ENCODE results near the gene VEZT. TPM values are rescaled to one million over a fixed set of nuclear protein-coding genes. Genes with fewer than 3 reads are reported as not detected.

The VEZT gene
- polyA plus RNA-seq, 3 donors = 14.6 to 20.6 (median 16.7) TPM

GRCh38 chr12:95319694-95320331, 102.2 kb downstream of the VEZT start:
- no peak overlapping the region for H2AFZ ChIP-seq (ENCODE audit: insufficient read depth, low read depth, low read length, poor library complexity, severe bottlenecking)
- no peak overlapping the region for H3K4me3 ChIP-seq (replicated peaks in 1 of 3; ENCODE audit: low read depth in 2 of 3, low read length in 3 of 3)
- peaks cover 0 to 4% (median 2%) of the 10 kb centered on the region in 3 donors for H3K27me3 Mint-ChIP-seq (ENCODE audit: low read depth in 3 of 3)
- no peak for TF ChIP-seq CTCF (IDR thresholded peaks at IDR 0.05)
- H3K4me2 ChIP-seq (replicated peaks; ENCODE audit: extremely low read depth, low read length, poor library complexity, severe bottlenecking) = no peak overlapping the region
- H3K4me1 ChIP-seq (ENCODE audit: control insufficient read depth in 1 of 2, insufficient read depth in 2 of 2, low read length in 2 of 2) = no peaks in the 10 kb centered on the region
- intact Hi-C loops (cut with micrococcal nuclease) = no loop called here
- no peak for DNase-seq
- no peak overlapping the region for H3K9ac ChIP-seq (ENCODE audit: insufficient read depth, low read length, poor library complexity, severe bottlenecking)
- no peaks in the 10 kb centered on the region for H3K27me3 ChIP-seq (ENCODE audit: control insufficient read depth in 2 of 2, insufficient read depth in 2 of 2, low read length in 2 of 2)
- no peaks in the 10 kb centered on the region for H3K9me3 ChIP-seq (replicated peaks in 1 of 2; ENCODE audit: control insufficient read depth in 1 of 2, insufficient read depth in 1 of 2, low read length in 2 of 2)
- no peaks in the 10 kb centered on the region for H3K36me3 Mint-ChIP-seq
- no peaks in the 10 kb centered on the region for H3K9me3 Mint-ChIP-seq
- H3K4me1 Mint-ChIP-seq = no peaks in the 10 kb centered on the region
- H3K27ac Mint-ChIP-seq = no peak overlapping the region
- no peaks in the 10 kb centered on the region for H4K20me1 ChIP-seq (ENCODE audit: insufficient read depth, low read length)
- WGBS (ENCODE audit: insufficient coverage) = no CpG with 5 or more reads among the region's 1 CpG
- no peak overlapping the region for H3K4me3 Mint-ChIP-seq
- no peak overlapping the region for H3K27ac ChIP-seq (ENCODE audit: low read depth in 1 of 2, low read length in 2 of 2)
- H3K36me3 ChIP-seq (replicated peaks in 1 of 2; ENCODE audit: control insufficient read depth in 1 of 2, insufficient read depth in 2 of 2, low read length in 2 of 2) = no peaks in the 10 kb centered on the region
- no peaks in the 10 kb centered on the region for H3K79me2 ChIP-seq (ENCODE audit: insufficient read depth, low read length)

DNA sequence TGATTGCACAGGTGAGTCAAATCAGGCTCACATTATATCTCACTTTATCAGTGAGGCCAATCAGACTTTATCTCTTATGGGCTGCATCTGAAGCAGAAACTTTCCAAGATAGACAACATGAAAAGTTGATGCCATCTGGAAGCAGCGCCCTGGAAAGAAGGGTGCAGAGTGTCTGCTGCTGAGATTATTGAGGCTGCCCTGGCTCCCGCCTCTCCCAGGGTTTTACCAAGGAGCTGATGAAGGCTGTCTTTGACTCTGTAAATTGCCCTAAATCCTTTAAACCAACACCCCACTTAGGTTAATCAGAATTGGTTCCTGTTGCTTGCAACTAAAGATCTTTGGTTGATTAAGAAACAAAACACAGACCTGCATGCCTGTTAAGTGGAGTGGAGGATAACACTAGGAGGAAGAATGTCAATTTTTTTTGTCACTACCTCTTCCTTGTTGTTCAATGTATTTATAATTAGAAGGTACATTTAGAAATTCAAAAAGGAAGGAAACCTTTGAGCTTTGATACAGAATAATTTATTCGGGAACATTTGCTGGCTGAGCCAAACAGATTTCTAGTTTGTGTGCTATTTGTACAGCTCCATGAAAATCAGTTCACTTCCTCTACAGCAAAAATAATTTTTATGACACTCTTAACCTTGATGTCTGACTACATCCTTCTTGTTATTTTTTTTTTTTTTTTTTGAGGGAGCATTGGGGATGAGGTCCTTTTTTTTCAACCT, 104.1 kb downstream of the VEZT start:
- TF ChIP-seq CTCF (IDR thresholded peaks at IDR 0.05) = no peak

More for the DNA sequence above, 104.1 kb downstream of the VEZT start:
- Mint-ChIP-seq H3K4me1 (no peaks in the 10 kb centered on the region), H3K36me3 (no peaks in the 10 kb centered on the region), H3K4me3 (no peak overlapping the region), H3K27ac (no peak overlapping the region), H3K9me3 (no peaks in the 10 kb centered on the region), H3K27me3 (ENCODE audit: low read depth in 3 of 3) (no peaks in the 10 kb centered on the region)
- no peak overlapping the region for H3K9ac ChIP-seq (ENCODE audit: insufficient read depth, low read length, poor library complexity, severe bottlenecking)
- H3K27ac ChIP-seq (ENCODE audit: low read depth in 1 of 2, low read length in 2 of 2) = no peak overlapping the region
- H3K4me2 ChIP-seq (replicated peaks; ENCODE audit: extremely low read depth, low read length, poor library complexity, severe bottlenecking) = no peak overlapping the region
- intact Hi-C loops (cut with micrococcal nuclease) = no loop called here
- H3K4me1 ChIP-seq (ENCODE audit: control insufficient read depth in 1 of 2, insufficient read depth in 2 of 2, low read length in 2 of 2) = no peaks in the 10 kb centered on the region
- no peaks in the 10 kb centered on the region for H3K79me2 ChIP-seq (ENCODE audit: insufficient read depth, low read length)
- no peaks in the 10 kb centered on the region for H3K9me3 ChIP-seq (replicated peaks in 1 of 2; ENCODE audit: control insufficient read depth in 1 of 2, insufficient read depth in 1 of 2, low read length in 2 of 2)
- no peaks in the 10 kb centered on the region for H4K20me1 ChIP-seq (ENCODE audit: insufficient read depth, low read length)
- no peaks in the 10 kb centered on the region for H3K27me3 ChIP-seq (ENCODE audit: control insufficient read depth in 2 of 2, insufficient read depth in 2 of 2, low read length in 2 of 2)
- no peaks in the 10 kb centered on the region for H3K36me3 ChIP-seq (replicated peaks in 1 of 2; ENCODE audit: control insufficient read depth in 1 of 2, insufficient read depth in 2 of 2, low read length in 2 of 2)
- no peak overlapping the region for H2AFZ ChIP-seq (ENCODE audit: insufficient read depth, low read depth, low read length, poor library complexity, severe bottlenecking)
- WGBS (ENCODE audit: insufficient coverage) = 100% methylated on average over 2 of the region's 3 CpGs
- no peak for DNase-seq
- H3K4me3 ChIP-seq (replicated peaks in 1 of 3; ENCODE audit: low read depth in 2 of 3, low read length in 3 of 3) = no peak overlapping the region

Measured in CD14-positive monocyte (primary cell).